Measurements from ENCODE around the gene ADCY5.
"Not testable (repeated sequence)": the region's sequence is repeated elsewhere in the genome, so short reads cannot be mapped to it uniquely, and the experiment has no call there.

The ADCY5 gene

DNA sequence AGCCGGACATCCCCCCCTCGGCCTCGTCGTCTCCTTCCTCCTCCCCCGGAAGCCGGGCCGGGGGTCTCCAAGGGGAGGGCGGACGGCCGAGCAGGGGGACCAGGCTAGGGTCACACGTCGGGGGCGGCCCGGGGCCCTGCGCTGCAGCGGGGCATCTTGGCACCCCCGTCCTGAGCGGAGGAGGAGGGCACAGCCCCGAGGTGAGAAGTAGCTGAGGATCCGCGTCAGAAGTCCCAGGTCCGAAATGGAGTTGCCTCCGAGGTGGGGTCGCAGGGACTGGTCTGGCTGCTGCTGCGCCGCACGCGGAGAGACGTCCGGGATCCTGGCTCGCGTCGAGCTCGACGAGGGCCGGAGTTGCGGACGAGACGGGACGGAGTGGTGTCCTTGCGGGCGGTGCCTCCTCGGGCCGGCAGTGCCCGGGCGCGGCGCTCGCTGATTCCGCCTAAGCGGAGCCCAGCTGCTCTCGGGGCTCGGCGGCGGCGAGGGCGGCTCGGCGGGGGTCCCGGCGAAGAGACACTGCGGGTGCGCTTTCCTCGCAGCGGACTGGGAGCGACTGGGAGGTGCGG lies at the start of gene ADCY5:
Gene ADCY5 (minus strand): TSS at position 555 of the 566 bp plus-strand sequence. CDS start 545 bp downstream, at position 10.
- no peak for DNase-seq

DNA sequence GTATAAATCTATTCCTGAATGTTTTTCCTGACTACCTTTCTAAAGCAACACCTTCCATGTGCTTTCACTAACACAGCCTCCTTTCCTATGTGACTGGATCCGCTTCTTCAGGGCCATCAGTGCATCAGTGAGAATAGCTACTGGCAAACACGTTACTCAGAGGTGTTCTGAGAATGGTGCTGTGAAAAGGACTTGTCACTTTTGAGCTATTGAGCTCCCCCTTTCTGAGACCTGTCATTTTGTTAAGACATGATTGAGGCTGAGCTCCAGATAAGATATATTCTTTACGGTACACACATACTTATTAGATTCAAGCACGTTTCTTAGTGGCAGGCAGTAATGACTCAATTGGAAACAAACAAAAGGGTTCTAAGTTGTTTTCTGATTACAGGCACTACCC lies 45.0 kb upstream of the ADCY5 start:
- DNase-seq = no peak

DNA sequence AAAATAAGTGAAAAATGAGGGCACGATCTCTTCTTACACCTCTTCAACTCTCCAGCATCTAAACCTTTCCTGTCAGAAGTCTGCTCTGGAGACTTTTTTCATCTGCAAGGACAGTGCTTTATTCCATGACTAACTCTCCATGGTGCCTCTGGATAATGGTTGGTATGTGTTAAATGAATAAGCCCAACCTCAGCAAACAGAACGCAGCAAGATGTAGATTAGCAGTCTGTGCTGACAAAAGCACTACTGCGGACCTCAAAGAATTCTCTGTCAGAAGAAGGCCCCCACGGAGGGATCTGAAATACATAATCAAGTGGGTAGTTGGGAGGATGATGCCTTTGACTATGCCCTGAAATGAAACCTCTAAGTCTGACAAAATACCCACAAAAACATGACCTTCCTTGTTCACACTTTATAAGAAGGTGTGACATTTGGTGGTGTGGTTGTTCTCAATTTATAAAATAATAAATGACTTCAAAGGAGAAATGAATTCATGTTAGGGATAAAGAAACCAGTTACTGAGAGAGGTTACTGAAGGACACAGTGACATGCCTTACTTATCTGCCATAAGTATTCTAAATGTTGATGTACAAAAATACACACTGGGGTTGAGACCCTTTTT lies 43.2 kb upstream of the ADCY5 start:
- no peak for DNase-seq

DNA sequence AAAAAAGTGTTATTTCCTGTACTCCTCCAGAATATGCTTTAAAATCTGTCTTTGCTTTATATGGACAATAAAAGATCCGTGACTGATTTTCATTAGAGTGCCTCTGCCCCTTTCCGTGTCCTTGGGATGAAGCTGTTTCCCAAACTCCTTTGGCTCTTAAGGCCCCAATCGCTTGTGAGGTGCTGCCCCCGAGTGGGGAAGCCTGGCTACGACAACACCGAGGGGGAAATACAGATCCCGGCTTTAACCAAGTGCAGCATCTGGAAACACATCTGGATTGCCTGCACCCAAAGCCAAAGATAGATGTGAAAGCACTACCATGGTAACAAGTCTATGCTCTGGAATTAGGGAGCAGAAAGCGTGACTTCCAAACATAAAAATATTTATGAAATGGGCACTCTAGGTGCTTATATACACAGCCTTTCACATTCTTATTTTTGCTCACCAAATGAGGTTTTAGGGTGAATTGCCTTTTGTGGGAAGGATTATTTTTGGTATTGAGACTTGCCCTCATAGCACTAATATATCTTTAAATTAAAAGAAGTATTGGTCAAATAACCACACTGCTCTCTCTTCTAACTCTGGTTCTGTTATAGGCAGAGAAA lies 40.6 kb upstream of the ADCY5 start:
- DNase-seq = peak; percentile 6

DNA sequence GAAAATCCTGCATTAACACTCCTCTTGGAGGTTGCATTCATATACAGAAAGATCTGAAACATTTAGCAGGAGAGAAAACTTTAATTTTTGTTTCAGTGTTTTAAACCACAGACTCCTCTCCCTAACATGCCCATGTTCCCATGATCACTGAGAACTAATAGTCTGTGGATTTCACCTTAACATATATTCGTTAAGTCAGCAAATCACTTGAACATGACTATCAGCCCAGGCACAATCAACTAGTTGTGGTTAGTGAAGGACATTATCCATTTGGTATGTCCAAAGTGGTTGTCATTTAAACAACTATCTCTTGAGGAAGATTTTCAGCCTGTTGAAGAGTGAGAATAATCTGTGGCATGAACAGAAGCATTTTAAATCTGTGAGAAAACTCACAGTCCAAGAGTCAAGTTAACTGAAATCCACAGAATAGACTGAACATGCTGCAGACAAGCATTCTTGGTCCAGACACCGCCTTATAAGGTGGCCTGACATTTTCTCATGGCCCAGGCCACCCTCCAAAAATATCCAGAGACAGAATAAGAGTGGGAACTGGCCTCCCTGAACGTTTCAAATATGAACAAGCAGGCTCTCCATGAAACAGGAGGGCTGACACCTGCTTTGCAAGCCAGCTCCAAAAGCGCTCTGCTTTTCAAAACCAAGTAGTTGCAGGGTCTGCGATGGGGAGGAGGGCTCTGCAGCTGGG lies 39.9 kb upstream of the ADCY5 start:
- no peak for DNase-seq

DNA sequence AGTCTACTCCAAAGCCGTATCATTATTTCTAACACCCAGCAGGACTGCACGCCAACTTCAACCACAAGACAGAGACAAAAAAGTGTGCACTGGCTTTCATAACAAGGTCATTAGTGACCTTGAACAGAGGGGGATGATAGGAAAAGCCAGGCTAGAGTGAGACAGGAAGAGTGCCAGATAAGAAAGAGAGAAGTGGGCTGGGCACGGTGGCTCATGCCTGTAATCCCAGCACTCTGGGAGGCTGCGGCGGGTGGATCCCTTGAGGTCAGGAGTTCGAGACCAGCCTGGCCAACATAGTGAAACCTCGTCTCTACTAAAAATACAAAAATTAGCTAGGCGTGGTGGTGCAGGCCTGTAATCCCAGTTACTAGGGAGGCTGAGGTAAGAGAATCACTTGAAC lies 38.2 kb upstream of the ADCY5 start:
- not testable (repeated sequence) for DNase-seq

DNA sequence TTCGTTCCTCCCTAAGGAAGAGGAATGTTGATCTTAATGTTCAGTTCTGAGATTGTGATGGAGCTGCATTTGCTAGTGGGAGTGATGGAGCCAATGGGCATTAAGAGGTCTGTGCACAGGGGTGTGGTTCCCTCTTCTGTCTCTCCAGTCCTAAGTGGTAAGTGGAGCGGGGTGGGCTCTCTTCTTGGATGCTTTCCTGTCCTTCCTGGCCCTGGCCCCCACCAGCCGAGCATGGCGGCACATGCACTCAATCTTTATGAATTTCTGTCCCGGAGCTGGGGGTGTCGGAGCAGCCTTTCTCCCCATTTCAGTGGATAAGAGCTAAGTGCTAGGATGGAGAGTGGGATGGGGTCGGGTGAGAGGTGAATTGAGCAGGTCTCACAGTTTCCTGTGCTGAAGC lies 37.6 kb upstream of the ADCY5 start:
- no peak for DNase-seq

DNA sequence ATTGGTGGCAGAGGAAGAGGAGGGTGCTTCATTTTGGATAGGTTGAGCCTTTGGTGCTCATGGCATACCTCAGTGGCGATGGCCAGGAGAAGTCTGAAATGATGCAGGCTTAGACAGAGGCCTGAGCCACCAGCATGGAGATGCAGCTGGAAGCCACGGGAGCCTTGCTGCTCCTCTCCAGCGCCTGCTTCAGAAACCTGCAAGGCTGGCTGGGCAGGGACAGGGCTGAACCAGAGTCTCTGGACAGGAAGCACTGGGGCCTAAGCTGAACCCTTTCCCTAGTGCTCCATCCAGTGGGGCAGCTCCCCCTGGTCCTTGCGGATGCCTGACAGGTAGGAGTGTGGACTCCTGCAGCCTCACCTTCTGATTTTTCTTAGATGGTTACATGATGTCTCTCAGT lies 36.7 kb upstream of the ADCY5 start:
- DNase-seq = no peak

DNA sequence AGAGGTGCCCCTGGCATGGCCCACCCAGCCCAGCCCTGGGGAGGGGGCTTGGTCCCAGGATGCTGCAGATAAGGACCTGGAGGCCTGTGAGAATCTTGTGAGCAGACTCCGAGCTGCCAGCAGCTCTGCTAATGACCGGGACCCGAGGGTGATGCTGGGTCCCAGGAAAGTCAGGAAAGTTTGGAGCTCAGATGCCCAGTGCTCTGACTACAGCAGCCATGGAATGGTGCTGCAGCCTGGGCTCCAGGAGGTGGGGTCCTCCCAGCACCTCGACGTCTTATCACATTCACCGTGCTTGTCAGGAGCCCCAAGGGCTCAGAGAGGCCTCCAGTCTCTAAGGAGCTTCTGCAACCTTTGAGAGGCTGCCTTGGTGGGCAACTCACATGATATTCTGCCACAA lies 34.3 kb upstream of the ADCY5 start:
- no peak for DNase-seq

DNA sequence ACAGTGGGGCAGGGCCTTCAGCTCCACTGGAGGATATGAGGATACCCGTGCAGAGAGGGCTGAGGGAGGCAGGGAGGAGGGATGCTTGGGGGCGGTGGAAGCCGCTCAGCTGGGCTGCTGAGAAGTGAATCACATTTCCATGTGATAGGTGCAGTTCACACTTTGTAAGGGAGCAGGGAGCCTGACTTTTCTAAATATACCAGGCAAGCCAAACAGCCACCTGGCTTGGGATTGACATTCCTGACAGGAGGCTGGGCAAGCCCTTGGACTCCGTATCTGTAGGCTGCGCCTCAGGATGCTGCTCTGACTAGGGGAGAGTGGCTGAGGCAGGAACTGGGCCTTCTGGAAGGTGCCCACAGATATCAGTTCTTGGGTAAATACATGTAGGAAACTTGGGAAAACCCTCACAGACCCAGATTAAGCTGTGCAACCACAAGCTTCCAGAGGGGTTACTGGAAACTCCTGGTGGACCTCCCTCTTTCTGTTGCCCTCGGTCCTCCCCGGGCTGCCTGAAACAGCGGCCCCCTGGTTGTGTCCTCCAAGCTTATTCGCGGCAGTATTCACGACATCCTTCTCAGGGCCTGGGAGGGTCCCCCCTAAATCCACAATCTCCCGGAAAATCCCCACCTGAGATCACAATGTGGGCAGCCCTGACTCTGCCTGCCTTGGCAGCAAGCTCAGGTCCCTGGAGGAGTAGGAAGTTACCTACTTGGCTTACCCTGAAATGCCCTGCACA lies 33.0 kb upstream of the ADCY5 start:
- no peak for DNase-seq

DNA sequence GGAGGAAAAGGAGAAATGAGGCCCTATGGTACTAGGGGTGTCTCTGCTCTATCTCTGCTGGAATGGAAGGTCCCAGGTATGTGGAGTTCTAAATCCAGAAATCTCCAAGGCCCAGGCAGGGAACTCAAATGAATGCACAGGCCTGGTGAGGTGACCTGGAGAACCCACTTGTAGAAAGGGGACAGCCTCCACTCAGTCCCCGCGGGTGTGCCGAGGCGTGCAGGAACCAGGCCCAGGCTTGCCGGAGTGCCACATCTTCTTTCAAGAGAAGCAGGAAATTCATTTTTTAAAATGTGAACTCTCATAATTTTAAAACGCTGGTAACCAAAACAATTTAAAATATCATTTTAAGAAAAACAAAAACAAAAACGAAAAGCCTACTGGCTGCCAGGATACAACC lies 32.2 kb upstream of the ADCY5 start:
- DNase-seq = no peak

DNA sequence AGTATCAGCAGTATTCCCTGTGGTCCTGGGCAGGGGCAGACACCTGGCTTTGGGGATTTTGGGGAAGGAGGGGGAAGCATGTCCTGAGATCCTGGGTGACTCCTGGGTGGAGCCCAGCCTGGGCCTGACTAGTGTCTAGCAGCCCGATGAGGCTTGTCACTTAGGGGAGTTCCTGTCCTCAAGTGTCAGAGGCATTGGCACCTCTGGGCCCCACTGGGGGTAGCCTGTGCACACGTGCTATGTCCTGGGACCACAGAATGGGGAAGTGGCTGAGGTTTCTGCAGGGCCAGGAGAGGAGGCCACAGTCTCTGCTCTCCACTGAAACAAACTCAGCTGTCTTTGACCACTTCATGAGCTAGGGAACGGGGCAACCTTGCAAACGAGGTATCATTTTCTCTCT lies 31.5 kb upstream of the ADCY5 start:
- DNase-seq = no peak

DNA sequence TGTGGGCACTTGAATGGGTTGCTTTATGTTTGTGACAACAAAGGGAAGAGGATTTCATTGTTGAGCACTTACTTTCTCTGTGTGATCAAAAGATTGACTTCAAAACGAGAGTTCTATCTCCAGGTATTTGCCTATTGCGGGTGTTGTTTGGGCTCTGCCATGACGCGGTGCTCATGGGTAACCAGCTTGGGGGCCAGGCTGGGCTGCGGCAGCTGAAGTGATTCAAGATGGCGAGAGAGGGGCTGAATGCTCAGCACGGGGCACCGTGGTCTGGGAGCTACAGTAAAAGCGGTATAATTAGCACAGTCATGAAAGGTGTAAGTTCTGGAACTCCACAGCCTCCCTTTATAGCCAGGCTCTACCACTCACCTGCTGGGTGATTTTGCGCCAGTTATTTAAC lies 31.0 kb upstream of the ADCY5 start:
- DNase-seq = no peak

DNA sequence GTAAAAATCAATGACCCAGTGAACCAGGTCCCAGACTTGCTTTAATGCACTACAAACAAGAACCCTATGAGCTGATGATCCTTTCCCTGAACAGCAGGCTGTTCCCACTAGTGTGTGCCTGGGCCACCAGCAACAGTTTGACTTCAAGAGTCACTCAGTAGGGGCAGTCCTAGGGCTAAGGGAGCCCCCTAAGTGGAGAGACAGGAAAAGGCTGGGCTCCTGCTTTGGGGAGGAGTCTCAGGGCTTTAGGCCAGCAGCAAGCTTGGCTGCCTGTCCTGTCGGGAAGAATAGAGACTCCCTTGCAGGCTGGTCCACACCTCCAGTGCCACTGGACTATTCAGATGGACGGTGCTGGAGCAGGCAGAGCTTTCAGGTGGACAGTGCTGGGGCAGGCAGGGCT lies 29.4 kb upstream of the ADCY5 start:
- DNase-seq = no peak

DNA sequence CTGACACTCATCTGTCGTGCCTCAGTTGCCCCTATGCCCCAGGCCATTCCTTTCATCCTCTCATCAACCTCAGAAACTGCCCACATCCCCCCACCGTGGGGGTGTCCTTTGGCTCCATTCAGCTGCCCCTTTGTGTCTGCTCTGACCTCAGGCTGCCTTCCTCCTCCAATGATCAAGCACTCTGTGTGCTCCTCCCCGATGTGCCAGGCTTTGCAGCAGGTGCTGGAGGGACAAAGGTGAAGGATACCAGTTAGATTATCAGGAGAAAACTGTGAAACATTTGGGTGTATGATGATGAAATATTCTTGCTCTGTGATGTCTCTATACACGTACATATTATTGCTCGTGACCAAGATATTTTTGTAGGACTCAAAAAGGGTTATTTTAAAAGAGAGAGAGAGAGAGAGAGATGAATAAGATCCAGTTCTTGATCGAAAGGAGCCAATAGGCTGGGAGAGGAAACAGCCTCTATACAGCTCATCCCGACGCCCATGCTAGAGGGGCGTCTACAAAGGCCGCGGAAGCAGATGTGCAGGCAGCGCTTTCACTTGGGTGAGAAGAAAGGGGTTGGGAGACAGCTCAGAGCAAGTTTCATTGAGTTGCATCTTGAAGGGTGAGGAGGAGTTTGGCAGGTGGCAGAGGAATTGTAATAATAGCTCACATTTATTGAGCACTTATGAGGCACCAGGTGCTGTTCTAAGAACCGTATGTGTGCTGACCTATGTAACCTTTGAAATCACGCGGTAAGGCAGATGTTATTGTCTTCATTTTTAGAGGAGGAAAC lies 28.3 kb upstream of the ADCY5 start:
- DNase-seq = no peak

DNA sequence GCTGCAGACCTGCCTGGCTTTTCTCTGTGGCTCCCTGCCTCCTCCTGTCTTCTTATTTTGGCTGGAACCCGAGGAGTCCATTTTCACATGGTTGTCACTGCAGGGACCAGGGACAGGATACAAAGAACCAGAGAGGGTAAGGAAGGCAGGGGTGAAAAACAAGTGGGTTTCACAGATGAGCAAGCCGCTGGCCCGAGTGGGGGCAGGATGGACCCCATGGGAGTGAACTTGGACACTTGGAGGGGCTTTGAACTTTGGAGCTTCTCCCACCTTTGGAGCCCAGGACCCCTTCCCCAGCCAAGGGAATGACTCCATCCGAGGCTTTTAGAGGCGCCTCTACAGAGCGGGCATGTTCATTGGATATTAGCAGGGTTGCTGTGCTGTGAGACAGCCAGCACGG lies 26.9 kb upstream of the ADCY5 start:
- DNase-seq = no peak

DNA sequence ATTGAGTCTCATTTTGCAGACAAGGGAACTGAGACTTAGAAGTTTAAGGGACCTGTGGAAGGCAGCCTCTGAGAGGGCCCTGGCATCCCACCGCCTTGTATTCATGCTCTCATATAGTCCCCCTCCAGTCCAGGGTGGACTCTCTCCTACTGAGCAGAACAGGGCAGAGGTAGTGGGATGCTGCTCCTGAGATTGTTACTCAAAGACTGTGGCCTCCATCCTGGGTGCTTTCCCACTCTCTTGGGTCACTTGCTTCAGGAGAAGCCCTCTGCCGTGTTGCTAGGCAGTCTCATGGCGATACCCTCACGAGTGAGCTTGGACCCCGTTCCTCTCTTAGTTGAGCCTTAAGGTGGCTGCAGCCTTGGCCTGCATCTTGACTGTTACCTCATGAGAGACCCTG lies 22.2 kb upstream of the ADCY5 start:
- no peak for DNase-seq

DNA sequence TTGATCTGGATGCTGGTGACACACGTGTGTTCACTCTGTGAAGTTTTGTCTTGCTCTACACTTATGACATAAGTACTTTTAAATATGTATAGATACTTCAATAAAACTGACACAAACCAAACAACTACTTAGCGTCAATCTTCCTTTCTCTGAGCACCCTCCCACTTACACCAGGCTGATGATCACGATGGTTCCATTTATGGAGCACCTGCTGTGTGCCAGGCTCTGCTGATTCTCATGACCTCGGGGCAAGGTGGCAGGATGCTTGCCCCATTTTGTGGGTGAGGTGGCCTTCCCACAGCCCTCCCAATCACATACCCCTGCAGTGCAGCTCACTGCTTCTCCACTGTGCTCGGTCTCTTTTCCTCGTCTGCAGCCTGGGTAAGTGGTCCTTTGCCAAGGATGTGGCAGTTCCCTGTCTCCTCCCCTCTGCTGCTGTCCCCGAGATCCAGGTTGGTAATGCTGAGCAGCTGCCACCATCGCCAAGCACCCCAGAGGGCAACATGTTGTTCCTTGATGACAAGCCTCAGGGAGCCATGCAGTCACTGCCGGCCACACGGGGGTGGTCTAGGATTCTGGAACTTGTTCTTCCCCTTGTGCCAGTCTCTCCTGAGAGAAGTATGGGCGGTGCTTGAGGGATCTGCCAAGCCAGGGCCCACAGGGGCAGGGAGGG lies 20.6 kb upstream of the ADCY5 start:
- DNase-seq = no peak

DNA sequence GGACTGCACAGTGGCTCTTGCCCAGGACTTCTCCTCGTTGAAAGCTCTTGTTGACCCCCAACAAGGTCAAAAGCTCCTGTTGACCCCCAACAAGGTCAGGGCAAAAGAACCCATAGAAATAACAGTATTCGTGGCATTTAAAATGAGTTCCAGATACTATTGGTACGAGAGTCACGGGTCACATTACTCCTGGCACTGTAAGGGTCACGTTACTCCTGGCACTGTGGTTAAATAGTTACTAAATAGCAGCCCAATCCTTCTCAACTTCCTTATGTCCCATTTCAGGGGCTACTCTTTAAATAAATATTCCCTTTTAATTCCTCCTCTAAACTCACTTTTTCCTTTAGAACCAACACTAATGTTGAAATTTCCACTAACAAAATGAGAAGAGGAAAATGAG lies 18.2 kb upstream of the ADCY5 start:
- DNase-seq = no peak

DNA sequence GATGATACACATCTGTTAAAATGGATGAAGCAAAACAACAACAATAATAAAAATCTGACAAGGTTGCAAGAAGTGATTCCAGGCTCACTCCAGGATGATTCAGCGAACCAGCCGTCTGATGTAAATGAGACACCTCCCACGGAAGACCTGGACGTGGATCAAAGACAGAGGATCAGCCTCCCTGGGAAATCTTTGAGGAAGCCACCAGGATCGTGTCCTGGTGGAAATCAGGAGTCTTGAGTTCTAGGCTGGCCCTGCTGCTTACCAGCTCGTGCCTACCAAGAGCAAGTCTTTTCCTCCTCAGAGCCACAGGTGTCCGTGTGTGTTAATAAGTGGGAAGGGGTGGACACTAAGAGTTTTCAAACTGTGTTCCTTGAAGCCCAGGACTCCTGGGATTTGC lies 15.3 kb upstream of the ADCY5 start:
- DNase-seq = no peak

DNA sequence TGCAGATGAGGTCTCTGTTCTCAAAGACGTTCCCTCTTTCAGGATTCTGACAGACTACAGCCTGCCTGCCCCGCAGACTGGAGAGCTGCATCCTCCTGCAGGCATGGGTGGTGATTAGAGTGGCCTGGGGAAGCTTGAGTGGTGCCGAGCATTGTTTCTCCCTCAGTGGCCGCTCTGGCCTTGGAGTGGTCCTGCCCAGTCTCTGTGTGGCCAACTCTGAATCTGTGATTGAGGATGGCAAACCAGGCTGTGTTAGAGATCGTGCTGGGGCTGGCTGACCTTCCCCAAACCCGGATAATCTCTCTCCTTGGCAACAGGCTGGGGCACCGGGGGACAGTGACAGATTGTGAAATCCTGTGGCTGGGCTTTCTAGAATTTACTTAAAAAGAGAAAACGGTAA lies 11.0 kb upstream of the ADCY5 start:
- no peak for DNase-seq

DNA sequence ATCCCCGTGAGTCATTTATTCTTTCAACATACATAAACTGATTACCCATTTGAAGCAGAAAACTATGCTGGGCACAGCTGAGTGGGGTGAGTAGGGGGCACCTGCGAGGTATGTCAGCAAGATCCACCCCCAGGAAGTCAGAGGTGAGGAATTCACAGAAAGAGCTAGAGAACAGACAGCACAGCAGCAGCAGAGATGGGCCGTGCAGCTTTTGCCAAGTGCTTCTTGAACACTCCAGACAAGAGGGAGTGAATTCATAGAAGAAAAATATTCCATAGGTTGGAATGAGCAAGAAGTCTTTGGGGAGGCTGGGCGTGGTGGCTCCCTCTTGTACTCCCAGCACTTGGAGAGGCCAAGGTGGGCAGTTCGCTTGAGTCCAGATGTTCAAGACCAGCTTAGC lies 9.4 kb upstream of the ADCY5 start:
- no peak for DNase-seq
